Esophagus (tissue), 2 donors: ENCODE measurements around the gene CACNG8. TPM values are rescaled to one million over a fixed set of nuclear protein-coding genes. Genes with fewer than 3 reads are reported as not detected.

Source experiments
- polyA plus RNA-seq, 2 donors: library from polyadenylated mRNA; stranded (reverse); fragments of 200-250 nt; gene quantifications; one replicate each; pipeline ENCODE4 v1.2.3, GENCODE V29; 2013
- donor health status: healthy with polysubstance abuse.
- donor health status: Bipolar disorder and iron deficiency.

CACNG8 gene
- polyA plus RNA-seq, 2 donors = 0.01 to 0.04 TPM

Other genes with a start within 250 kb of the CACNG8 start
- under 1 TPM; 0.01 to 0.04 TPM for gene NLRP12, start 138.6 kb upstream of the CACNG8 start, polyA plus RNA-seq
- 10 to 100 TPM in 1 of 2 donors, 1 to 10 TPM in 1; 9.3 to 20.4 TPM for gene MYADM, start 95.1 kb upstream of the CACNG8 start, polyA plus RNA-seq
- under 1 TPM in 1 of 2 donors, not detected in 1; 0.01 TPM for gene PRKCG, start 80.7 kb upstream of the CACNG8 start, polyA plus RNA-seq
- gene CACNG7, start 53.7 kb upstream of the CACNG8 start, polyA plus RNA-seq = not detected
- gene CACNG6, start 28.7 kb downstream of the CACNG8 start, polyA plus RNA-seq = not detected
- not detected for gene VSTM1, start 101.0 kb downstream of the CACNG8 start, polyA plus RNA-seq
- not detected for gene TARM1, start 118.4 kb downstream of the CACNG8 start, polyA plus RNA-seq
- gene OSCAR, start 137.9 kb downstream of the CACNG8 start, polyA plus RNA-seq = 1 to 10 TPM in 1 of 2 donors, under 1 TPM in 1; 0.73 to 1.0 TPM
- 100 to 1,000 TPM; 147 to 303 TPM for gene NDUFA3, start 139.9 kb downstream of the CACNG8 start, polyA plus RNA-seq
- 10 to 100 TPM; 11.8 to 13.2 TPM for gene TFPT, start 152.7 kb downstream of the CACNG8 start, polyA plus RNA-seq
- 10 to 100 TPM; 38.9 to 44.3 TPM for gene PRPF31, start 152.8 kb downstream of the CACNG8 start, polyA plus RNA-seq
- 10 to 100 TPM; 21.3 to 23.0 TPM for gene CNOT3, start 174.8 kb downstream of the CACNG8 start, polyA plus RNA-seq
- 1 to 10 TPM; 4.9 to 7.0 TPM for gene LENG1, start 196.8 kb downstream of the CACNG8 start, polyA plus RNA-seq
- gene TMC4, start 210.2 kb downstream of the CACNG8 start, polyA plus RNA-seq = 10 to 100 TPM in 1 of 2 donors, 1 to 10 TPM in 1; 2.9 to 11.0 TPM
- gene MBOAT7, start 226.6 kb downstream of the CACNG8 start, polyA plus RNA-seq = 10 to 100 TPM; 21.4 to 22.0 TPM
- 10 to 100 TPM; 17.9 to 55.0 TPM for gene TSEN34, start 228.4 kb downstream of the CACNG8 start, polyA plus RNA-seq
- 1,000 to 10,000 TPM; 2,177 to 3,000 TPM for gene RPS9, start 237.9 kb downstream of the CACNG8 start, polyA plus RNA-seq